Thyroid gland (tissue), 4 donors: ENCODE data around the gene PER3. TPM values are rescaled to one million over a fixed set of nuclear protein-coding genes. Genes with fewer than 3 reads are reported as not detected.

ENCODE experiments used
- DNase-seq, 2 donors: peaks; one replicate each; pipeline ENCODE4 v3.0.0-alpha.2; 2019
- H3K27ac ChIP-seq, 3 donors: fragments of 200-600 bp; sonication (generic); 1 replicate in 2 of 3; 2 replicates in 1 of 3; pipeline ENCODE4 v1.5.1; 2016 to 2019; ENCODE audit warnings: mild to moderate bottlenecking in 1 of 3, moderate library complexity in 1 of 3
- H3K27me3 ChIP-seq: fragments of 200-600 bp; sonication (generic); one replicate; pipeline ENCODE4 v1.5.1; 2019
- H3K36me3 ChIP-seq, 2 donors: fragments of 200-600 bp; sonication (generic); one replicate each; pipeline ENCODE4 v1.5.1; 2016 to 2019
- H3K4me1 ChIP-seq, 2 donors: fragments of 200-600 bp; sonication (generic); one replicate each; pipeline ENCODE4 v1.5.1; 2017 to 2019
- H3K4me3 ChIP-seq, 3 donors: fragments of 200-600 bp; sonication (generic); replicated peaks in 1 of 3; 1 replicate in 2 of 3; 2 replicates in 1 of 3; pipeline ENCODE4 v1.5.1; 2016; ENCODE audit warnings: mild to moderate bottlenecking in 1 of 3
- H3K9me3 ChIP-seq: fragments of 200-600 bp; sonication (generic); one replicate; pipeline ENCODE4 v1.5.1; 2017
- POLR2A ChIP-seq, 2 donors: fragments of 450-650 bp; IDR thresholded peaks; one replicate each; pipeline ENCODE4 v1.6.1; 2017; ENCODE audit warnings: antibody characterized with exemption in 2 of 2, mild to moderate bottlenecking in 2 of 2, moderate library complexity in 1 of 2
- WGBS, 2 donors: methylation state at CpG; one replicate each; pipeline ENCODE4 v1.1.5; 2017; 5-methylcytosine and 5-hydroxymethylcytosine counted together
- intact Hi-C: fragments of 100-400 bp; cut with DNase I; formaldehyde crosslinking; loops from one replicate; pipeline ENCODE4 v1.15.1; 2023
- total RNA-seq, 4 donors: library from RNA; depleted of rRNA; stranded (reverse); fragments of >200 nt; gene quantifications; one replicate each; pipeline ENCODE4 v1.2.3, GENCODE V29; 2016
- TF ChIP-seq, protein P1 (sequence below), 6 experiments: fragments of 200-600 bp in 3 of 6; fragments of 450-650 bp in 3 of 6; sonication (generic) in 3 of 6; IDR thresholded peaks; one replicate each; pipeline ENCODE4 v1.5.1; 2016 to 2019; ENCODE audit warnings: antibody characterized with exemption in 6 of 6, mild to moderate bottlenecking in 2 of 6, inconsistent platforms in 1 of 6, moderate library complexity in 1 of 6

PER3 gene
- total RNA-seq, 4 donors from 2014 or later: 8.9 to 30.9 (median 20.9) TPM

DNA sequence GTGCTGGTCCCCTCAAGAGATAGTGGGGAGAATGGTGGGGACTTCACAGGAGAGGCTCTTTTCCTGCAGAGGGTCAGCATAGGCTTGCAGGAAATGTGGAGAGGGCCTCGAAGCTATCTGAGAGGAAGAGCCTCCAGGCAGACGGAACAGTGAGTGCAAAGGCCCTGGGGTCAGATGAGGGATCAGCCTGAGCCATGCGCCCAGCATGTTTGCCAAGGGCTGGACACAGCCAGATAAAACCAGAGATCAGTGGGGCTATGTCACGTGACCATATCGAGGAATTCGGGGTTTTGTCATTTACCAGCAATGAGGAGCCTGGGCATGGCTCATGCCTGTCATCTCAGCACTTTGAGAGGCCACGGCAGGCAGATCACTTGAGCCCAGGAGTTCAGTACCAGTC is 75.3 kb downstream of the PER3 start:
- no peaks in the 10 kb centered on the region for H3K27me3 ChIP-seq
- no peak overlapping the region for H3K4me3 ChIP-seq
- no peak overlapping the region for H3K27ac ChIP-seq
- H3K4me1 ChIP-seq: no peaks in the 10 kb centered on the region
- no peaks in the 10 kb centered on the region for H3K9me3 ChIP-seq
- H3K36me3 ChIP-seq: no peaks in the 10 kb centered on the region
- intact Hi-C loops: no loop called here
- no peak for DNase-seq
- WGBS, 2 donors: 89 to 96% methylated on average over 7 of the region's 7 CpGs
- TF ChIP-seq, protein P1, sequence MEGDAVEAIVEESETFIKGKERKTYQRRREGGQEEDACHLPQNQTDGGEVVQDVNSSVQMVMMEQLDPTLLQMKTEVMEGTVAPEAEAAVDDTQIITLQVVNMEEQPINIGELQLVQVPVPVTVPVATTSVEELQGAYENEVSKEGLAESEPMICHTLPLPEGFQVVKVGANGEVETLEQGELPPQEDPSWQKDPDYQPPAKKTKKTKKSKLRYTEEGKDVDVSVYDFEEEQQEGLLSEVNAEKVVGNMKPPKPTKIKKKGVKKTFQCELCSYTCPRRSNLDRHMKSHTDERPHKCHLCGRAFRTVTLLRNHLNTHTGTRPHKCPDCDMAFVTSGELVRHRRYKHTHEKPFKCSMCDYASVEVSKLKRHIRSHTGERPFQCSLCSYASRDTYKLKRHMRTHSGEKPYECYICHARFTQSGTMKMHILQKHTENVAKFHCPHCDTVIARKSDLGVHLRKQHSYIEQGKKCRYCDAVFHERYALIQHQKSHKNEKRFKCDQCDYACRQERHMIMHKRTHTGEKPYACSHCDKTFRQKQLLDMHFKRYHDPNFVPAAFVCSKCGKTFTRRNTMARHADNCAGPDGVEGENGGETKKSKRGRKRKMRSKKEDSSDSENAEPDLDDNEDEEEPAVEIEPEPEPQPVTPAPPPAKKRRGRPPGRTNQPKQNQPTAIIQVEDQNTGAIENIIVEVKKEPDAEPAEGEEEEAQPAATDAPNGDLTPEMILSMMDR (IDR thresholded peaks at IDR 0.05): no peak
- TF ChIP-seq POLR2A (IDR thresholded peaks at IDR 0.05): no peak

DNA sequence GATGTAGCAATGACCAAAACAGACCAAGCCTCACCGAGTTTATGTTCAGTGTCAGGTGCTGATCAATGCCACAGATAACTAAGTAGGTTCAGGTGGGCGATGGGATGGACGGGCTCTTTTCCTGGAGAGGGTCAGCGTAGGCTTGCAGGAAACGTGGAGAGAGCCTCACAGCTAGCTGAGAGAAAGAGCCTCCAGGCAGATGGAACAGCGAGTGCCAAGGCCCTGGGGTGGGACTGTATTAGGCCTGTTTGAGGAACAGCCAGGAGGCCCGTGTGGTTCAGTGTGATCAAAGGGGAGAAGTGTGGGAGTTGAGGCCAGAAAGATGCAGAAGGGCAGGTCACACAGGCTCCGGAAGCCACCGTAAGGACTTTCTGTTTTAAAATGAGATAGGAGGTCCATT is 76.0 kb downstream of the PER3 start:
- H3K9me3 ChIP-seq: no peaks in the 10 kb centered on the region
- intact Hi-C loops: no loop called here
- H3K4me1 ChIP-seq: no peaks in the 10 kb centered on the region
- no peak overlapping the region for H3K4me3 ChIP-seq
- TF ChIP-seq POLR2A (IDR thresholded peaks at IDR 0.05): no peak
- TF ChIP-seq, protein P1 (IDR thresholded peaks at IDR 0.05): no peak
- H3K36me3 ChIP-seq: no peaks in the 10 kb centered on the region
- WGBS, 2 donors: 90 to 91% methylated on average over 9 of the region's 9 CpGs
- no peak for DNase-seq
- no peak overlapping the region for H3K27ac ChIP-seq
- H3K27me3 ChIP-seq: no peaks in the 10 kb centered on the region

DNA sequence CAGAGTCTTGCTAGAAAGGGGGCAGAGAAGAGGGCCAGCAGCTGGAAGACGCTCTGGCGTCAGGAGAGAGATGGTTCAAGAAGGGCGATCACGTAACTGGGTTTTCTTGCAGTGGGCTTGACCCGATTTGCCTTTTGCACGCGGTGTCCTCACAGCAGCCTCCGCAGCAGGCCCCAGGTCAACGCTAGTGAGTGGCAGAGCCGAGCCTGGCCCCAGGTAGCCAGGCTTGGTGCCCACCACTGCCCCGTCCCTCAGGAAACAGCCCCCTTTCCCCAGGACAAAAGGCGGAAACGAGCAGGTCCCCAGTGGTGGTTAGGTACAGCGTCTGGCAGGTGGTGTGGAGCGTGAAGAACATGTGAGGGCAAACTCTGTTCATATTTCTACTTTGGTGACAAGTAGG is 77.4 kb downstream of the PER3 start:
- Histone ChIP-seq H3K36me3 (no peaks in the 10 kb centered on the region), H3K27ac (no peak overlapping the region), H3K9me3 (no peaks in the 10 kb centered on the region), H3K4me1 (no peaks in the 10 kb centered on the region), H3K4me3 (no peak overlapping the region), H3K27me3 (no peaks in the 10 kb centered on the region)
- WGBS, 2 donors: 86 to 91% methylated on average over 15 of the region's 15 CpGs
- TF ChIP-seq, protein P1 (IDR thresholded peaks at IDR 0.05): no peak
- no peak for TF ChIP-seq POLR2A (IDR thresholded peaks at IDR 0.05)
- DNase-seq: no peak
- intact Hi-C loops: no loop called here

DNA sequence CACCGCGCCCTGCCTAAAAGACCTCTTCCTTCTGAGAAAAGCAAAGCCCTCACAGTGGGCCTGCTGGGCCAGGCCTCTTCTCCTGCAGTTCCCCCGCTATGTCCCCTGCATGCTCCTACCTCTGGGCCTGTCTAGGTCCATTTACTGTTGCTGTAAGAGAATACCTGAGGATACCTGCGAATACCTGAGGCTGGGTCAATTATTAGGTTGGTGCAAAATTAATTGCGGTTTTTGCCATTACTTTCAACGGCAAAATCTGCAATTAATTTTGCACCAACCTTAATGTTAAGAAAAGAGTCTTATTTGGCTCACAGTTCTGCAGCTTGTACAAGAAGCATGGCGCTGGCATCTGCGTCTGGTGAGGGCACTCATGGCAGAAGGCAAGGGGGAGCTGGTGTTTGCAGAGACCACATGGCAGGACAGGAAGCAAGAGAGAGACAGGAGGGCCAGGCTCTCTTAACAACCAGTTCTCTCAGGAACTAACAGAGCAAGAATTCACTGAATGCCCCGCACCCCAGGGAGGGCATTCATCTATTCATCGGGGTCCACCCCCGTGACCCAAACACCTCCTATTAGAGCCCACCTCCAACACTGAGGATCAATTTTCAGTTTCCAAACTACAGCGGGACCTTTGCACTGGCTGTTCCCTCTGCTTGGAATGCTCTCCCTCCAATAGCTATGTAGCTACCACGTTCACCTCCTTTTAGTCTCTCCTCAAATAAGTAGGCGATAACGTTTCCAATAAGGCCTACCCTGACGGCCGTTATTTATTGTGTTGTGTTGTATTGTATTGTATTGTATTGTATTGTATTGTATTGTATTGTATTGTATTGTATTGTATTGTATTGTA is 78.3 kb downstream of the PER3 start:
- intact Hi-C loops: no loop called here
- Histone ChIP-seq H3K27ac (no peak overlapping the region), H3K27me3 (no peaks in the 10 kb centered on the region), H3K4me3 (no peak overlapping the region), H3K36me3 (no peaks in the 10 kb centered on the region), H3K9me3 (no peaks in the 10 kb centered on the region), H3K4me1 (no peaks in the 10 kb centered on the region)
- no peak for TF ChIP-seq POLR2A (IDR thresholded peaks at IDR 0.05)
- TF ChIP-seq, protein P1 (IDR thresholded peaks at IDR 0.05): no peak
- no peak for DNase-seq
- 92% methylated on average over 17 of the region's 17 CpGs for WGBS, 2 donors

DNA sequence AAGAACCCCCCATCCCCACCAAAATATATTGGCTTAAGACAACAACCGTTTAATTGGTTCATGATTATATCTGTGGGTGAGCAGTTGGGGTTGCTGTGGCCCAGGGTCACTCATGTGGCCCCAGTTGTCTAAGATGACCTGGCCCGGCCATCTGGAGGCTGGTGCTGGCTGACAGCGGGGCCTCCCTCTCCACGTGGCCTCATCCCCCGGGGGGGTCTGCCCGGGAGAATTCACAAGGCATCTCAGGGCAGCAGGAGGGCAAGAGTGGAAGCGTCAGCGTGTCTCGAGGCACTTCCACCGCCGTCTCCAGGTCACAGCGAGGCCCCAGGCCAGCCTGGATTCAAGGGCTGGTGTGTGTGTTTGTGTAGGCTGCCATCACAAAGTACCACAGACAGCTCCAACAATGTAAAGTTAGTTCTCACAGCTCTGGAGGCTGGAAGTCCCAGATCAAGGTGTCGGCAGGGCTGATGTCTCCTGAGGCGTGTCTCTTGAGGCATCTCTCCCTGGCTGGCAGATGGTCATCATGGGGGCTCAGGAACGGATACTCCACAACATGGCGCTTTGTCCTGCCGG is 79.8 kb downstream of the PER3 start:
- intact Hi-C loops: no loop called here
- Histone ChIP-seq H3K4me3 (no peak overlapping the region), H3K27ac (no peak overlapping the region), H3K9me3 (no peaks in the 10 kb centered on the region), H3K4me1 (no peaks in the 10 kb centered on the region), H3K27me3 (no peaks in the 10 kb centered on the region), H3K36me3 (no peaks in the 10 kb centered on the region)
- no peak for TF ChIP-seq POLR2A (IDR thresholded peaks at IDR 0.05)
- TF ChIP-seq, protein P1 (IDR thresholded peaks at IDR 0.05): no peak
- DNase-seq: no peak
- WGBS, 2 donors: 69 to 83% methylated on average over 17 of the region's 17 CpGs
